Measurements from ENCODE around the gene AQP2.
A peak's percentile ranks its signal among the peaks of the same experiment; 100 is the strongest.

The AQP2 gene

DNA sequence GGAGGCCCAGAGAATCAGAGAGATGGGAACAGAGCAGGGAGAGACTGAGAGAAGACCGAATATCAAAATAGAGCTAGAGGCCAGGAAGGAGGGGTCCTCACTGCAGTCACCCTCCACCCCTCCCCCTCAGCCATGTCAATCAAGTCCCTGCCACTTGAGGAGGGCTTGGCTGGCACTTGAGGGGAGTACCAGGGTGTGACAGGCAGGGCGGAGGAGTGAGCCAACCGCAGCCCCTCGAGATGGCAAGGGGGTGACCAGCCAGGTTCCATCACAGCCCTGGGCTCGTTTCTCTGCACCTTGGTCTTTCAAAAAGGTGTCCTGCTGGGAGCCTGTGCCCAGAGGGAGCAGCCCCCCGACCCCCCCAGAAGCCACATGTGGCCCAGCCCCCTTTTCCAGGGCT, 15.3 kb downstream of the AQP2 start:
- TF ChIP-seq BACH2 (CRISPR knock-in tag; IDR thresholded peaks at IDR 0.05; ENCODE audit: borderline replicate concordance) (no peak), GLIS3 (CRISPR knock-in tag; IDR thresholded peaks at IDR 0.05) (no peak), TOX (CRISPR knock-in tag; IDR thresholded peaks at IDR 0.05; ENCODE audit: borderline replicate concordance) (no peak), ZNF8 (CRISPR knock-in tag; IDR thresholded peaks at IDR 0.05) (no peak), CSRNP3 (CRISPR knock-in tag; IDR thresholded peaks at IDR 0.05) (no peak), OSR1 (CRISPR knock-in tag; IDR thresholded peaks at IDR 0.05) (no peak), ZFP3 (CRISPR knock-in tag; IDR thresholded peaks at IDR 0.05) (no peak), PPARA (CRISPR knock-in tag; IDR thresholded peaks at IDR 0.05; ENCODE audit: borderline replicate concordance) (no peak)
- TF ChIP-seq, protein P1, sequence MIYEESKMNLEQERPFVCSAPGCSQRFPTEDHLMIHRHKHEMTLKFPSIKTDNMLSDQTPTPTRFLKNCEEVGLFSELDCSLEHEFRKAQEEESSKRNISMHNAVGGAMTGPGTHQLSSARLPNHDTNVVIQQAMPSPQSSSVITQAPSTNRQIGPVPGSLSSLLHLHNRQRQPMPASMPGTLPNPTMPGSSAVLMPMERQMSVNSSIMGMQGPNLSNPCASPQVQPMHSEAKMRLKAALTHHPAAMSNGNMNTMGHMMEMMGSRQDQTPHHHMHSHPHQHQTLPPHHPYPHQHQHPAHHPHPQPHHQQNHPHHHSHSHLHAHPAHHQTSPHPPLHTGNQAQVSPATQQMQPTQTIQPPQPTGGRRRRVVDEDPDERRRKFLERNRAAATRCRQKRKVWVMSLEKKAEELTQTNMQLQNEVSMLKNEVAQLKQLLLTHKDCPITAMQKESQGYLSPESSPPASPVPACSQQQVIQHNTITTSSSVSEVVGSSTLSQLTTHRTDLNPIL (CRISPR knock-in tag; IDR thresholded peaks at IDR 0.05; ENCODE audit: low read depth) = no peak
- no peak for ATAC-seq

- ATAC-seq = no peak; the same call in 2 of the 3 replicates
- TF ChIP-seq PPARA (CRISPR knock-in tag; IDR thresholded peaks at IDR 0.05; ENCODE audit: borderline replicate concordance) (no peak), ISL1 (CRISPR knock-in tag; IDR thresholded peaks at IDR 0.05) (no peak), BACH2 (CRISPR knock-in tag; IDR thresholded peaks at IDR 0.05; ENCODE audit: borderline replicate concordance) (no peak), ZNF70 (CRISPR knock-in tag; IDR thresholded peaks at IDR 0.05) (no peak), GLIS3 (CRISPR knock-in tag; IDR thresholded peaks at IDR 0.05) (no peak), TOX (CRISPR knock-in tag; IDR thresholded peaks at IDR 0.05; ENCODE audit: borderline replicate concordance) (no peak), ZFP3 (CRISPR knock-in tag; IDR thresholded peaks at IDR 0.05) (no peak), ZFP30 (CRISPR knock-in tag; IDR thresholded peaks at IDR 0.05) (no peak), RARB (CRISPR knock-in tag; IDR thresholded peaks at IDR 0.05) (no peak), ZNF8 (CRISPR knock-in tag; IDR thresholded peaks at IDR 0.05) (no peak)
- TF ChIP-seq, protein P2, sequence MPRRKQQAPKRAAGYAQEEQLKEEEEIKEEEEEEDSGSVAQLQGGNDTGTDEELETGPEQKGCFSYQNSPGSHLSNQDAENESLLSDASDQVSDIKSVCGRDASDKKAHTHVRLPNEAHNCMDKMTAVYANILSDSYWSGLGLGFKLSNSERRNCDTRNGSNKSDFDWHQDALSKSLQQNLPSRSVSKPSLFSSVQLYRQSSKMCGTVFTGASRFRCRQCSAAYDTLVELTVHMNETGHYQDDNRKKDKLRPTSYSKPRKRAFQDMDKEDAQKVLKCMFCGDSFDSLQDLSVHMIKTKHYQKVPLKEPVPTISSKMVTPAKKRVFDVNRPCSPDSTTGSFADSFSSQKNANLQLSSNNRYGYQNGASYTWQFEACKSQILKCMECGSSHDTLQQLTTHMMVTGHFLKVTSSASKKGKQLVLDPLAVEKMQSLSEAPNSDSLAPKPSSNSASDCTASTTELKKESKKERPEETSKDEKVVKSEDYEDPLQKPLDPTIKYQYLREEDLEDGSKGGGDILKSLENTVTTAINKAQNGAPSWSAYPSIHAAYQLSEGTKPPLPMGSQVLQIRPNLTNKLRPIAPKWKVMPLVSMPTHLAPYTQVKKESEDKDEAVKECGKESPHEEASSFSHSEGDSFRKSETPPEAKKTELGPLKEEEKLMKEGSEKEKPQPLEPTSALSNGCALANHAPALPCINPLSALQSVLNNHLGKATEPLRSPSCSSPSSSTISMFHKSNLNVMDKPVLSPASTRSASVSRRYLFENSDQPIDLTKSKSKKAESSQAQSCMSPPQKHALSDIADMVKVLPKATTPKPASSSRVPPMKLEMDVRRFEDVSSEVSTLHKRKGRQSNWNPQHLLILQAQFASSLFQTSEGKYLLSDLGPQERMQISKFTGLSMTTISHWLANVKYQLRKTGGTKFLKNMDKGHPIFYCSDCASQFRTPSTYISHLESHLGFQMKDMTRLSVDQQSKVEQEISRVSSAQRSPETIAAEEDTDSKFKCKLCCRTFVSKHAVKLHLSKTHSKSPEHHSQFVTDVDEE (CRISPR knock-in tag; IDR thresholded peaks at IDR 0.05) = no peak
These were observed 16.0 kb downstream of the AQP2 start for GRCh38 chr12:49966511-49967041.

GRCh38 chr12:49967042-49967776, 16.7 kb downstream of the AQP2 start:
- peak; percentile 84 for ATAC-seq
- TF ChIP-seq CSDC2 (CRISPR knock-in tag; IDR thresholded peaks at IDR 0.05) (no peak), CSRNP3 (CRISPR knock-in tag; IDR thresholded peaks at IDR 0.05) (no peak), ZNF8 (CRISPR knock-in tag; IDR thresholded peaks at IDR 0.05) (no peak)

GRCh38 chr12:49967777-49968250, 17.3 kb downstream of the AQP2 start:
- ATAC-seq = no peak
- TF ChIP-seq ESRRG (CRISPR knock-in tag; IDR thresholded peaks at IDR 0.05) (no peak), SNAI2 (CRISPR knock-in tag; IDR thresholded peaks at IDR 0.05) (no peak), ZNF70 (CRISPR knock-in tag; IDR thresholded peaks at IDR 0.05) (no peak), CSDC2 (CRISPR knock-in tag; IDR thresholded peaks at IDR 0.05) (no peak), ZFP3 (CRISPR knock-in tag; IDR thresholded peaks at IDR 0.05) (no peak), ZFP30 (CRISPR knock-in tag; IDR thresholded peaks at IDR 0.05) (no peak)
- TF ChIP-seq, protein P2 (CRISPR knock-in tag; IDR thresholded peaks at IDR 0.05) = no peak
